ENCODE measurements around the gene KIFAP3. TPM values are rescaled to one million over a fixed set of nuclear protein-coding genes. Genes with fewer than 3 reads are reported as not detected.
"Not testable (repeated sequence)": the region's sequence is repeated elsewhere in the genome, so short reads cannot be mapped to it uniquely, and the experiment has no call there.

The KIFAP3 gene
- total RNA-seq, 1 donor from 2014 or later = 7.7 TPM

DNA sequence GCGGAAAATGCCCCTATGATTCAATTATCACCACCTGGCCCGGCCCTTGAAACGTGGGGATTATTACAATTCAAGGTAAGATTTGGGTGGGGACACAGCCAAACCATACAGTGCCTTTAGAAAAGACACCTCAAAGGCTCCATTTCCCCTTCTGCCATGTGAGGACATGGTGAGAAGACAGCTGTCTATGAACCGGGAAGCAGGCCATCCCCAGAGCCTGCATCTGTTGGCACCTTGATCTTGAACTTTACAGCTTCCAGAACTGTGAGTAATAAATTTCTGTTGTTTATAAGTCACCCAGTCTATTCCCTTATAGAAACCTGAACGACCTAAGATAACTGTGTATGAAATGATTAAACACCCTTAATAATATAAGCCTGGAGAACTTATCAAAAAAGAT lies 61.6 kb downstream of the KIFAP3 start:
- H3K4me1 Mint-ChIP-seq = no peaks in the 10 kb centered on the region
- H3K4me3 Mint-ChIP-seq = no peak overlapping the region

DNA sequence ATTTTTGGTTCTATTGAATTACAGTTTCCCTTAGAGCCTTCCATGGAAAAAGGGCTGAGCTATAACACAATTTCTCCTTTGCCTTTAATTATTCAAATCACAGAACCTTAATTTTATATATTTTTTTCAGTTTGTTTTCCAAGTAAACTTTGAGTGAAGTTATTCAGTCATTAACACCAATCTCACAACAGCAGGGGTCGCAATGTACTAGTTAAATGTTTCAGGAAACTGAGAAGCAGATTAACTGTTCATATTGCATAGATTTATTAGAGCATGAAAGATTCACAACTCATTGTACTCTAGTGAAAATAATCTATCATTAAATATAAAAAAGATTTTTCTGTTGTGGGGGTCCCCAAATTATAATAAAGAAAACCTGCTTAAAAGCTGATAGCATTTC lies 64.1 kb downstream of the KIFAP3 start:
- DNase-seq (ENCODE audit: low spot score) = peak; percentile 65

More for the DNA sequence above, 61.6 kb downstream of the KIFAP3 start:
- Histone ChIP-seq H4K20me1 (ENCODE audit: low read depth) (no peaks in the 10 kb centered on the region), H3K27ac (no peak overlapping the region), H3K9me3 (ENCODE audit: low read depth) (no peaks in the 10 kb centered on the region), H3K79me2 (ENCODE audit: low read depth) (no peaks in the 10 kb centered on the region), H3F3A (ENCODE audit: low read depth) (no peaks in the 10 kb centered on the region), H2AFZ (replicated peaks) (no peak overlapping the region), H3K4me3 (no peak overlapping the region), H3K9ac (no peak overlapping the region), H3K4me2 (no peak overlapping the region), H3K36me3 (no peaks in the 10 kb centered on the region), H3K27me3 (no peaks in the 10 kb centered on the region), H3K4me1 (no peaks in the 10 kb centered on the region)
- no peak for TF ChIP-seq EZH2phosphoT487 (IDR thresholded peaks at IDR 0.05)
- peaks cover 2% of the 10 kb centered on the region for H3K27me3 Mint-ChIP-seq (ENCODE audit: insufficient read depth, low read depth)
- no peaks in the 10 kb centered on the region for H3K36me3 Mint-ChIP-seq
- peaks cover 5% of the 10 kb centered on the region for H3K9me3 Mint-ChIP-seq
- no peak for DNase-seq (ENCODE audit: low spot score)
- no peak overlapping the region for H3K27ac Mint-ChIP-seq

DNA sequence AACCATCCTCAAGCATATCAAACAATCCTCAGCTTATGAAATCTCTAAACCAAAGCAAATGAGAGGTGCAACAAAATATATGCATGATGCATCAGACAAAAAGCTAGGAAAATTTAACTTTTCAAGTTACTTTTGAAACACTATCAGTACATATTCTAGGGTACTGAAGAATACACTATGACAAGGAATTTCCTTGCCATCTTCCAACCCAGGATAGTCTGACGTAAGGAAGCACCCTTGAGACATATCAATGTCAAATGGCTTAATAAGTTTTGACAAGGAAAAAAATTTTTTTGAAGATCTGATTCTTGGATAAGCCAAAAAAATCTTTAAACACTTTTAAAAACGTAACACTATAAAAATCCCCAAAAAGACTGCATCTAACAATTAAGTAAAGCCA lies 64.9 kb downstream of the KIFAP3 start:
- no peak overlapping the region for H3K4me3 Mint-ChIP-seq
- Histone ChIP-seq H3K4me2 (no peak overlapping the region), H3K4me1 (no peaks in the 10 kb centered on the region), H3K9ac (no peak overlapping the region), H3K27me3 (no peaks in the 10 kb centered on the region), H3K36me3 (no peaks in the 10 kb centered on the region), H3F3A (ENCODE audit: low read depth) (no peaks in the 10 kb centered on the region), H2AFZ (replicated peaks) (no peak overlapping the region), H3K79me2 (ENCODE audit: low read depth) (no peaks in the 10 kb centered on the region), H3K4me3 (no peak overlapping the region), H3K9me3 (ENCODE audit: low read depth) (no peaks in the 10 kb centered on the region), H4K20me1 (ENCODE audit: low read depth) (no peaks in the 10 kb centered on the region), H3K27ac (no peak overlapping the region)
- peaks cover 17% of the 10 kb centered on the region for H3K9me3 Mint-ChIP-seq
- TF ChIP-seq EZH2phosphoT487 (IDR thresholded peaks at IDR 0.05) = no peak
- TF ChIP-seq, protein P1, sequence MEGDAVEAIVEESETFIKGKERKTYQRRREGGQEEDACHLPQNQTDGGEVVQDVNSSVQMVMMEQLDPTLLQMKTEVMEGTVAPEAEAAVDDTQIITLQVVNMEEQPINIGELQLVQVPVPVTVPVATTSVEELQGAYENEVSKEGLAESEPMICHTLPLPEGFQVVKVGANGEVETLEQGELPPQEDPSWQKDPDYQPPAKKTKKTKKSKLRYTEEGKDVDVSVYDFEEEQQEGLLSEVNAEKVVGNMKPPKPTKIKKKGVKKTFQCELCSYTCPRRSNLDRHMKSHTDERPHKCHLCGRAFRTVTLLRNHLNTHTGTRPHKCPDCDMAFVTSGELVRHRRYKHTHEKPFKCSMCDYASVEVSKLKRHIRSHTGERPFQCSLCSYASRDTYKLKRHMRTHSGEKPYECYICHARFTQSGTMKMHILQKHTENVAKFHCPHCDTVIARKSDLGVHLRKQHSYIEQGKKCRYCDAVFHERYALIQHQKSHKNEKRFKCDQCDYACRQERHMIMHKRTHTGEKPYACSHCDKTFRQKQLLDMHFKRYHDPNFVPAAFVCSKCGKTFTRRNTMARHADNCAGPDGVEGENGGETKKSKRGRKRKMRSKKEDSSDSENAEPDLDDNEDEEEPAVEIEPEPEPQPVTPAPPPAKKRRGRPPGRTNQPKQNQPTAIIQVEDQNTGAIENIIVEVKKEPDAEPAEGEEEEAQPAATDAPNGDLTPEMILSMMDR (IDR thresholded peaks at IDR 0.05) = no peak
- no peak for TF ChIP-seq EZH2 (IDR thresholded peaks at IDR 0.05)
- H3K27ac Mint-ChIP-seq = no peak overlapping the region
- no peak for DNase-seq (ENCODE audit: low spot score)
- no peaks in the 10 kb centered on the region for H3K4me1 Mint-ChIP-seq
- peaks cover 2% of the 10 kb centered on the region for H3K36me3 Mint-ChIP-seq
- H3K27me3 Mint-ChIP-seq (ENCODE audit: insufficient read depth, low read depth) = peaks cover 2% of the 10 kb centered on the region

More for the DNA sequence above, 64.1 kb downstream of the KIFAP3 start:
- peaks cover 2% of the 10 kb centered on the region for H3K27me3 Mint-ChIP-seq (ENCODE audit: insufficient read depth, low read depth)
- Histone ChIP-seq H3K4me2 (no peak overlapping the region), H3K9me3 (ENCODE audit: low read depth) (no peaks in the 10 kb centered on the region), H3K27me3 (no peaks in the 10 kb centered on the region), H3K36me3 (no peaks in the 10 kb centered on the region), H3K4me1 (no peaks in the 10 kb centered on the region), H3K4me3 (no peak overlapping the region), H3K79me2 (ENCODE audit: low read depth) (no peaks in the 10 kb centered on the region), H3K27ac (no peak overlapping the region), H3F3A (ENCODE audit: low read depth) (no peaks in the 10 kb centered on the region), H3K9ac (no peak overlapping the region), H2AFZ (replicated peaks) (no peak overlapping the region), H4K20me1 (ENCODE audit: low read depth) (no peaks in the 10 kb centered on the region)
- no peak overlapping the region for H3K27ac Mint-ChIP-seq
- H3K4me1 Mint-ChIP-seq = no peaks in the 10 kb centered on the region
- H3K36me3 Mint-ChIP-seq = peaks cover 2% of the 10 kb centered on the region
- no peak for TF ChIP-seq EZH2phosphoT487 (IDR thresholded peaks at IDR 0.05)
- TF ChIP-seq EZH2 (IDR thresholded peaks at IDR 0.05) = no peak
- TF ChIP-seq, protein P1 (IDR thresholded peaks at IDR 0.05) = peak; percentile 63
- no peak overlapping the region for H3K4me3 Mint-ChIP-seq
- peaks cover 17% of the 10 kb centered on the region for H3K9me3 Mint-ChIP-seq

DNA sequence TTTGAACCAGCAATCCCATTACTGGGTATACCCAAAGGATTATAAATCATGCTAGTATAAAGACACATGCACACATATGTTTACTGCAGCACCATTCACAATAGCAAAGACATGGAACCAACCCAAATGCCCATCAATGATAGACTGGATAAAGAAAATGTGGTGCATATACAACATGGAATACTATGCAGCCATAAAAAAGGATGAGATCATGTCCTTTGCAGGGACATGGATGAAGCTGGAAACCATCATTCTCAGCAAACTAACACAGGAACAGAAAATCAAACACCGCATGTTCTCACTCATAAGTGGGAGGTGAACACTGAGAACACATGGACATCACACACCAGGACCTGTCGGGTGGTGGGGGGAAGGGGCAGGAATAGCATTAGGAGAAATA lies 65.8 kb downstream of the KIFAP3 start:
- not testable (repeated sequence) for H3K27me3 ChIP-seq

DNA sequence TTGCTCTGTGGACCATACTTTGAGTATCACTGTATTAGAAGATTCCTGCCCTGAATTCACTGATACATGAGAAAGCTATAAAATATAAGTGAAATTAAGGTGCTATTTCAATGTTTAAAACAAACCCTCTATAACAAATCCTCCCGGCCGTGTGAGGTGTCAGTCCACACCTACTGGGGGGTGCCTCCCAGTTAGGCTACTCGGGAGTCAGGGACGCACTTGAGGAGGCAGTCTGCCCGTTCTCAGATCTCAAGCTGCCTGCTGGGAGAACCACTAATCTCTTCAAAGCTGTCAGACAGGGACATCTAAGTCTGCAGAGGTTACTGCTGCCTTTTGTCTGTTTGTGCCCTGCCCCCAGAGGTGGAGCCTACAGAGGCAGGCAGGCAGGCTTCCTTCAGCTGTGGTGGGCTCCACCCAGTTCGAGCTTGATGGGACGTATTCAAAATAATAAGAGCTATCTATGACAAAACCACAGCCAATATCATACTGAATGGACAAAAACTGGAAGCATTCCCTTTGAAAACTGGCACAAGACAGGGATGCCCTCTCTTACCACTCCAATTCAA lies 71.1 kb downstream of the KIFAP3 start:
- not testable (repeated sequence) for H3K4me3 ChIP-seq; H2AFZ ChIP-seq (replicated peaks); H4K20me1 ChIP-seq (ENCODE audit: low read depth); H3K4me3 Mint-ChIP-seq; H3K36me3 Mint-ChIP-seq; H3K27ac Mint-ChIP-seq; H3K27me3 Mint-ChIP-seq (ENCODE audit: insufficient read depth, low read depth); H3K4me2 ChIP-seq; H3K9me3 ChIP-seq (ENCODE audit: low read depth); H3K27ac ChIP-seq; H3K4me1 ChIP-seq; H3F3A ChIP-seq (ENCODE audit: low read depth); H3K9ac ChIP-seq; H3K36me3 ChIP-seq; H3K79me2 ChIP-seq (ENCODE audit: low read depth)
- H3K4me1 Mint-ChIP-seq = peaks cover 13% of the 10 kb centered on the region
- DNase-seq (ENCODE audit: low spot score) = peak; percentile 18
- peaks cover 50% of the 10 kb centered on the region for H3K27me3 ChIP-seq
- H3K9me3 Mint-ChIP-seq = peaks cover 16% of the 10 kb centered on the region

More for the DNA sequence above, 65.8 kb downstream of the KIFAP3 start:
- H3F3A ChIP-seq (ENCODE audit: low read depth); H3K4me3 ChIP-seq; H3K4me3 Mint-ChIP-seq; H3K36me3 Mint-ChIP-seq; H3K4me1 Mint-ChIP-seq; H2AFZ ChIP-seq (replicated peaks); H3K4me1 ChIP-seq; H4K20me1 ChIP-seq (ENCODE audit: low read depth); H3K27ac ChIP-seq; H3K9me3 ChIP-seq (ENCODE audit: low read depth); H3K27me3 Mint-ChIP-seq (ENCODE audit: insufficient read depth, low read depth); H3K27ac Mint-ChIP-seq; H3K36me3 ChIP-seq; DNase-seq (ENCODE audit: low spot score); H3K4me2 ChIP-seq; H3K9ac ChIP-seq; H3K79me2 ChIP-seq (ENCODE audit: low read depth): not testable (repeated sequence)
- H3K9me3 Mint-ChIP-seq = peaks cover 17% of the 10 kb centered on the region

All from neural progenitor cell (in vitro differentiated cells).